Stimulated activated naive B cell treated with anti-CD40 and anti-IgM and Interleukin-4, amounts not matched to agents 10 μg/mL and 1 μg/mL and 100 μg/mL, for 72 hours (primary cell): Measurements from ENCODE around the gene PIRT.
"Not testable (repeated sequence)": the region's sequence is repeated elsewhere in the genome, so short reads cannot be mapped to it uniquely, and the experiment has no call there.

Experiments used
- ATAC-seq, 2 donors: fragments of 150-1000 bp; cut with Tn5 transposase; replicated peaks; 2 replicates each; pipeline ENCODE4 v1.10.0; 2021; ENCODE audit warnings: moderate library complexity in 1 of 2
- DNase-seq: peaks from one replicate; pipeline ENCODE4 v3.0.0; 2021
- H3K27ac Mint-ChIP-seq: one replicate; pipeline ENCODE4 v1.8.0; 2022; ENCODE audit warnings: mild to moderate bottlenecking, mixed read lengths
- H3K27me3 Mint-ChIP-seq, 2 donors: one replicate each; pipeline ENCODE4 v1.8.0; 2022; ENCODE audit warnings: mixed read lengths in 2 of 2
- H3K36me3 Mint-ChIP-seq, 2 donors: one replicate each; pipeline ENCODE4 v1.8.0; 2022; ENCODE audit warnings: mixed read lengths in 2 of 2, mild to moderate bottlenecking in 1 of 2
- H3K4me1 Mint-ChIP-seq, 2 donors: one replicate each; pipeline ENCODE4 v1.8.0; 2022; ENCODE audit warnings: mixed read lengths in 2 of 2, mild to moderate bottlenecking in 1 of 2
- H3K4me3 Mint-ChIP-seq, 2 donors: one replicate each; pipeline ENCODE4 v1.8.0; 2022; ENCODE audit warnings: mild to moderate bottlenecking in 2 of 2, mixed read lengths in 2 of 2, moderate library complexity in 1 of 2
- H3K9me3 Mint-ChIP-seq, 2 donors: one replicate each; pipeline ENCODE4 v1.8.0; 2022; ENCODE audit warnings: mixed read lengths in 2 of 2, mild to moderate bottlenecking in 1 of 2

The PIRT gene

GRCh38 chr17:10837921-10838320 lies at the start of gene PIRT:
Gene PIRT, minus strand, starts transcription at chr17:10838087. Its CDS starts 12,442 bp downstream, at chr17:10825645.
- Mint-ChIP-seq H3K4me3 (no peak within 1 kb of the TSS), H3K36me3 (no peaks in the 10 kb centered on the region), H3K9me3 (no peaks in the 10 kb centered on the region), H3K4me1 (no peaks in the 10 kb centered on the region), H3K27ac (peak within 1 kb of the TSS; percentile 65), H3K27me3 (peaks cover 4 to 6% of the 10 kb centered on the region in 2 donors)
- DNase-seq = no peak
- ATAC-seq = no peak

GRCh38 chr17:10881959-10882358 lies 44.1 kb upstream of the PIRT start:
- DNase-seq = no peak
- Mint-ChIP-seq H3K27me3 (peaks cover 15 to 18% of the 10 kb centered on the region in 2 donors), H3K4me1 (no peaks in the 10 kb centered on the region), H3K9me3 (peaks cover 0 to 2% of the 10 kb centered on the region in 2 donors), H3K27ac (no peak overlapping the region), H3K4me3 (no peak overlapping the region), H3K36me3 (no peaks in the 10 kb centered on the region)
- ATAC-seq = no peak

GRCh38 chr17:10879190-10879836 lies 41.4 kb upstream of the PIRT start:
- peaks cover 20 to 23% of the 10 kb centered on the region in 2 donors for H3K27me3 Mint-ChIP-seq
- H3K4me3 Mint-ChIP-seq = no peak overlapping the region
- H3K36me3 Mint-ChIP-seq = no peaks in the 10 kb centered on the region
- DNase-seq = no peak
- no peak overlapping the region for H3K27ac Mint-ChIP-seq
- H3K9me3 Mint-ChIP-seq = no peaks in the 10 kb centered on the region
- H3K4me1 Mint-ChIP-seq = peaks cover 0 to 5% of the 10 kb centered on the region in 2 donors
- ATAC-seq = no peak

GRCh38 chr17:10875984-10876555 lies 38.2 kb upstream of the PIRT start:
- peak; percentile 56 to 71 for ATAC-seq
- H3K27me3 Mint-ChIP-seq = peaks cover 28 to 29% of the 10 kb centered on the region in 2 donors
- H3K4me1 Mint-ChIP-seq = peaks cover 0 to 5% of the 10 kb centered on the region in 2 donors
- H3K4me3 Mint-ChIP-seq = no peak overlapping the region
- no peak overlapping the region for H3K27ac Mint-ChIP-seq
- H3K9me3 Mint-ChIP-seq = peaks cover 0 to 2% of the 10 kb centered on the region in 2 donors
- no peaks in the 10 kb centered on the region for H3K36me3 Mint-ChIP-seq
- no peak for DNase-seq

GRCh38 chr17:10875430-10875851 lies 37.6 kb upstream of the PIRT start:
- no peak for DNase-seq
- Mint-ChIP-seq H3K36me3 (no peaks in the 10 kb centered on the region), H3K4me3 (no peak overlapping the region), H3K27me3 (peaks cover 28 to 31% of the 10 kb centered on the region in 2 donors), H3K4me1 (peaks cover 0 to 5% of the 10 kb centered on the region in 2 donors), H3K27ac (no peak overlapping the region), H3K9me3 (peaks cover 0 to 2% of the 10 kb centered on the region in 2 donors)
- peak; percentile 14 to 64 for ATAC-seq

GRCh38 chr17:10871914-10872313 lies 34.0 kb upstream of the PIRT start:
- Mint-ChIP-seq H3K4me1 (peaks cover 0 to 5% of the 10 kb centered on the region in 2 donors), H3K36me3 (peaks cover 1 to 4% of the 10 kb centered on the region in 2 donors), H3K9me3 (peaks cover 6 to 12% of the 10 kb centered on the region in 2 donors), H3K27ac (no peak overlapping the region), H3K27me3 (peaks cover 21 to 29% of the 10 kb centered on the region in 2 donors), H3K4me3 (no peak overlapping the region)
- DNase-seq (no peak), ATAC-seq (no peak)

GRCh38 chr17:10870336-10871050 lies 32.6 kb upstream of the PIRT start:
- H3K4me3 Mint-ChIP-seq = no peak overlapping the region
- no peaks in the 10 kb centered on the region for H3K4me1 Mint-ChIP-seq
- H3K9me3 Mint-ChIP-seq = peaks cover 6 to 13% of the 10 kb centered on the region in 2 donors
- peaks cover 1 to 4% of the 10 kb centered on the region in 2 donors for H3K36me3 Mint-ChIP-seq
- DNase-seq = no peak
- peaks cover 26 to 37% of the 10 kb centered on the region in 2 donors for H3K27me3 Mint-ChIP-seq
- no peak overlapping the region for H3K27ac Mint-ChIP-seq
- no peak for ATAC-seq

GRCh38 chr17:10868744-10869143 lies 30.9 kb upstream of the PIRT start:
- not testable (repeated sequence) for ATAC-seq, H3K27ac Mint-ChIP-seq, H3K4me3 Mint-ChIP-seq, H3K4me1 Mint-ChIP-seq, H3K36me3 Mint-ChIP-seq, DNase-seq
- Mint-ChIP-seq H3K9me3 (peaks cover 8 to 15% of the 10 kb centered on the region in 2 donors), H3K27me3 (peaks cover 30 to 42% of the 10 kb centered on the region in 2 donors)

GRCh38 chr17:10859051-10859450 lies 21.2 kb upstream of the PIRT start:
- ATAC-seq (no peak), DNase-seq (no peak)
- Mint-ChIP-seq H3K4me3 (no peak overlapping the region), H3K4me1 (no peaks in the 10 kb centered on the region), H3K9me3 (peaks cover 10 to 19% of the 10 kb centered on the region in 2 donors), H3K36me3 (peaks cover 0 to 3% of the 10 kb centered on the region in 2 donors), H3K27ac (no peak overlapping the region), H3K27me3 (peaks cover 4 to 16% of the 10 kb centered on the region in 2 donors)

- Mint-ChIP-seq H3K36me3 (peaks cover 0 to 3% of the 10 kb centered on the region in 2 donors), H3K27me3 (peaks cover 4 to 8% of the 10 kb centered on the region in 2 donors), H3K4me3 (no peak overlapping the region), H3K27ac (no peak overlapping the region), H3K4me1 (no peaks in the 10 kb centered on the region), H3K9me3 (peaks cover 5 to 10% of the 10 kb centered on the region in 2 donors)
- DNase-seq (no peak), ATAC-seq (no peak)
These were observed 20.1 kb upstream of the PIRT start for GRCh38 chr17:10857976-10858375.

GRCh38 chr17:10846636-10847035 lies 8.7 kb upstream of the PIRT start:
- DNase-seq, H3K9me3 Mint-ChIP-seq, H3K4me3 Mint-ChIP-seq, ATAC-seq, H3K4me1 Mint-ChIP-seq, H3K36me3 Mint-ChIP-seq, H3K27ac Mint-ChIP-seq: not testable (repeated sequence)
- H3K27me3 Mint-ChIP-seq = peaks cover 20 to 24% of the 10 kb centered on the region in 2 donors

GRCh38 chr17:10845388-10845751 lies 7.5 kb upstream of the PIRT start:
- peaks cover 20 to 24% of the 10 kb centered on the region in 2 donors for H3K27me3 Mint-ChIP-seq
- H3K36me3 Mint-ChIP-seq = no peaks in the 10 kb centered on the region
- H3K4me1 Mint-ChIP-seq = peaks cover 6 to 9% of the 10 kb centered on the region in 2 donors
- ATAC-seq (no peak), DNase-seq (no peak)
- H3K27ac Mint-ChIP-seq = no peak overlapping the region
- peak overlapping the region in 1 of 2 donors; percentile 81 for H3K4me3 Mint-ChIP-seq
- no peaks in the 10 kb centered on the region for H3K9me3 Mint-ChIP-seq

GRCh38 chr17:10844621-10845387 lies 6.9 kb upstream of the PIRT start:
- H3K9me3 Mint-ChIP-seq = no peaks in the 10 kb centered on the region
- peak overlapping the region; percentile 22 for H3K27ac Mint-ChIP-seq

GRCh38 chr17:10843811-10844210 lies 5.9 kb upstream of the PIRT start:
- no peak for ATAC-seq

More at GRCh38 chr17:10844621-10845387, 6.9 kb upstream of the PIRT start:
- Mint-ChIP-seq H3K4me3 (peak overlapping the region; percentile 81), H3K4me1 (peaks cover 6 to 9% of the 10 kb centered on the region in 2 donors), H3K27me3 (peaks cover 20 to 24% of the 10 kb centered on the region in 2 donors), H3K36me3 (no peaks in the 10 kb centered on the region)
- DNase-seq (peak; percentile 49), ATAC-seq (peak; percentile 89 to 93)

More at GRCh38 chr17:10843811-10844210, 5.9 kb upstream of the PIRT start:
- DNase-seq = no peak
- no peaks in the 10 kb centered on the region for H3K36me3 Mint-ChIP-seq
- no peaks in the 10 kb centered on the region for H3K9me3 Mint-ChIP-seq
- H3K27ac Mint-ChIP-seq = no peak overlapping the region
- H3K27me3 Mint-ChIP-seq = peaks cover 16 to 19% of the 10 kb centered on the region in 2 donors
- H3K4me1 Mint-ChIP-seq = peaks cover 6 to 9% of the 10 kb centered on the region in 2 donors
- no peak overlapping the region for H3K4me3 Mint-ChIP-seq
